GM23248 (cell line): ENCODE data around the gene NUP153.

ENCODE experiments used
- EZH2 ChIP-seq: fragments of 200-600 bp; sonication (generic); IDR thresholded peaks from 2 replicates; pipeline ENCODE4 v1.6.1; 2018; ENCODE audit warnings: antibody characterized with exemption, mild to moderate bottlenecking; ENCODE audit not compliant: insufficient read depth, poor library complexity, severe bottlenecking
- EZH2phosphoT487 ChIP-seq: fragments of 200-600 bp; sonication (generic); IDR thresholded peaks from 2 replicates; pipeline ENCODE4 v1.6.1; 2018; ENCODE audit warnings: antibody characterized with exemption, moderate library complexity, mild to moderate bottlenecking, low read depth; ENCODE audit not compliant: insufficient read depth

- TF ChIP-seq EZH2 (no peak), EZH2phosphoT487 (no peak)
Measured at GRCh38 chr6:17709476-17709875, 2.8 kb upstream of the NUP153 start.
